ENCODE measurements around the gene SMIM5. TPM values are rescaled to one million over a fixed set of nuclear protein-coding genes. Genes with fewer than 3 reads are reported as not detected.

Gene SMIM5
- total RNA-seq, 1 donor from 2014 or later: 0.84 TPM

DNA sequence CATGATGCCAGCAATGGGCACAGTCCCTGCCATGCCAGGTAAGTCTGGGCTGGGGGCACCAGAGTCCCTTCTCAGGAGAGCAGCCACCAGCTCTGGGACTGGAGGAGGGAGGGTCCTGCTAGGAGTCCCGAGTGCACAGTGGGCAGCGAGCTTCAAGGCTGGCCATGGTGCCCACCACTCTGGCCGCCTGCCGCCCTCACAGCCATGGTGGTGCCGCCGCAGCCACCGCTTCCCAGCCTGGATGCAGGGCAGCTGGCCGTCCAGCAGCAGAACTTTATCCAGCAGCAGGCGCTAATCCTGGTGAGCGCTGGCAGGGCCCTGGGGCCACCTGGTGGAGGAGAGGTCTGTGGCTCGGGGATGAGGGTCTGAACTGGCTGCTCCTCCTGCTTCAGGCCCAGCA is 17.9 kb upstream of the SMIM5 start:
- DNase-seq: no peak
- Histone ChIP-seq H3K4me3 (no peak overlapping the region), H3K9me3 (no peaks in the 10 kb centered on the region), H3K27ac (no peak overlapping the region), H3K36me3 (peaks cover 64% of the 10 kb centered on the region), H3K27me3 (no peaks in the 10 kb centered on the region), H3K4me1 (no peaks in the 10 kb centered on the region)
- no peak for ATAC-seq
- intact Hi-C loops (cut with DNase I): no loop called here
- TF ChIP-seq, protein P1, sequence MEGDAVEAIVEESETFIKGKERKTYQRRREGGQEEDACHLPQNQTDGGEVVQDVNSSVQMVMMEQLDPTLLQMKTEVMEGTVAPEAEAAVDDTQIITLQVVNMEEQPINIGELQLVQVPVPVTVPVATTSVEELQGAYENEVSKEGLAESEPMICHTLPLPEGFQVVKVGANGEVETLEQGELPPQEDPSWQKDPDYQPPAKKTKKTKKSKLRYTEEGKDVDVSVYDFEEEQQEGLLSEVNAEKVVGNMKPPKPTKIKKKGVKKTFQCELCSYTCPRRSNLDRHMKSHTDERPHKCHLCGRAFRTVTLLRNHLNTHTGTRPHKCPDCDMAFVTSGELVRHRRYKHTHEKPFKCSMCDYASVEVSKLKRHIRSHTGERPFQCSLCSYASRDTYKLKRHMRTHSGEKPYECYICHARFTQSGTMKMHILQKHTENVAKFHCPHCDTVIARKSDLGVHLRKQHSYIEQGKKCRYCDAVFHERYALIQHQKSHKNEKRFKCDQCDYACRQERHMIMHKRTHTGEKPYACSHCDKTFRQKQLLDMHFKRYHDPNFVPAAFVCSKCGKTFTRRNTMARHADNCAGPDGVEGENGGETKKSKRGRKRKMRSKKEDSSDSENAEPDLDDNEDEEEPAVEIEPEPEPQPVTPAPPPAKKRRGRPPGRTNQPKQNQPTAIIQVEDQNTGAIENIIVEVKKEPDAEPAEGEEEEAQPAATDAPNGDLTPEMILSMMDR (IDR thresholded peaks at IDR 0.05): no peak

GRCh38 chr17:75616521-75617122 is 16.6 kb upstream of the SMIM5 start:
- Histone ChIP-seq H3K27ac (no peak overlapping the region), H3K4me3 (no peak overlapping the region), H3K4me1 (no peaks in the 10 kb centered on the region), H3K9me3 (no peaks in the 10 kb centered on the region), H3K36me3 (peaks cover 71% of the 10 kb centered on the region), H3K27me3 (no peaks in the 10 kb centered on the region)
- DNase-seq (no peak), ATAC-seq (no peak)
- intact Hi-C loops (cut with DNase I): no loop called here
- TF ChIP-seq, protein P1 (IDR thresholded peaks at IDR 0.05): no peak

DNA sequence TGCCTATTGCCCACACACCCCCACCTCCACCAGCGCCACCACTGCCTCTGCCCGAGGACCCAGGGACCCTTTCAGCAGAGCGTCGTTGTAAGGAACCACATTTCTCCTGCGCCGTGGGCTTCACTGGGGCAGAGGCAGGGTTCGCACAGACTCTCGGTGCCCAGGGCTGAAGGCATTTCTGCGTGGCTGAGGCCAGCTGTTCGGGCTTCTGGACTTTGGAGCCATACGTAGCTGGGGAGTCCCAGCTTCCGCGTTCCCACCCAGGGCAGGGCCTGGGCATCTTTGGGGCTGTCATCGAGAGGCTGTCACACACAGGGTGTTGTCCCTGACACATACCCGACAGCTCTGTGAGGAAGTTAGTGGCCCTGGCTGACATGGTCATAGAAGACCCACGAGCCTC is 16.0 kb upstream of the SMIM5 start:
- DNase-seq: no peak

GRCh38 chr17:75617675-75618074 is 15.6 kb upstream of the SMIM5 start:
- ATAC-seq: no peak
- Histone ChIP-seq H3K27me3 (no peaks in the 10 kb centered on the region), H3K4me3 (no peak overlapping the region), H3K36me3 (peaks cover 64% of the 10 kb centered on the region), H3K4me1 (no peaks in the 10 kb centered on the region), H3K9me3 (no peaks in the 10 kb centered on the region), H3K27ac (no peak overlapping the region)
- TF ChIP-seq, protein P1 (IDR thresholded peaks at IDR 0.05): no peak
- intact Hi-C loops (cut with DNase I): no loop called here
- DNase-seq: no peak

More for the DNA sequence above, 16.0 kb upstream of the SMIM5 start:
- no peak overlapping the region for H3K27ac ChIP-seq
- H3K27me3 ChIP-seq: no peaks in the 10 kb centered on the region
- intact Hi-C loops (cut with DNase I): no loop called here
- no peaks in the 10 kb centered on the region for H3K4me1 ChIP-seq
- H3K36me3 ChIP-seq: peaks cover 69% of the 10 kb centered on the region
- H3K4me3 ChIP-seq: no peak overlapping the region
- TF ChIP-seq, protein P1 (IDR thresholded peaks at IDR 0.05): no peak
- ATAC-seq: no peak
- H3K9me3 ChIP-seq: no peaks in the 10 kb centered on the region

GRCh38 chr17:75619506-75620431 is 13.5 kb upstream of the SMIM5 start:
- Histone ChIP-seq H3K9me3 (no peaks in the 10 kb centered on the region), H3K4me1 (no peaks in the 10 kb centered on the region), H3K4me3 (no peak overlapping the region), H3K27me3 (no peaks in the 10 kb centered on the region), H3K36me3 (peaks cover 53% of the 10 kb centered on the region), H3K27ac (no peak overlapping the region)
- TF ChIP-seq, protein P1 (IDR thresholded peaks at IDR 0.05): peak; percentile 27
- ATAC-seq: peak; percentile 12
- no peak for DNase-seq
- intact Hi-C loops (cut with DNase I): no loop called here
